Measurements from ENCODE around the gene PTPN12. TPM values are rescaled to one million over a fixed set of nuclear protein-coding genes. Genes with fewer than 3 reads are reported as not detected.

Gene PTPN12
- polyA plus RNA-seq, 3 donors: 74.2 to 97.4 (median 85.4) TPM

- no peak for DNase-seq
These were observed 121.8 kb downstream of the PTPN12 start for GRCh38 chr7:77658928-77659327.

- DNase-seq: no peak
These were observed 124.7 kb downstream of the PTPN12 start for GRCh38 chr7:77661816-77662215.

GRCh38 chr7:77662869-77663268 lies 125.8 kb downstream of the PTPN12 start:
- no peak for DNase-seq

GRCh38 chr7:77664715-77665114 lies 127.6 kb downstream of the PTPN12 start:
- no peak for DNase-seq

- no peak for DNase-seq
These were observed 128.1 kb downstream of the PTPN12 start for GRCh38 chr7:77665161-77665560.

GRCh38 chr7:77667459-77668086 lies 130.5 kb downstream of the PTPN12 start:
- no peak for DNase-seq

GRCh38 chr7:77674878-77675277 lies 137.8 kb downstream of the PTPN12 start:
- DNase-seq: no peak

- DNase-seq: no peak
These were observed 142.5 kb downstream of the PTPN12 start for GRCh38 chr7:77679608-77680007.

- DNase-seq: no peak
These were observed 143.2 kb downstream of the PTPN12 start for GRCh38 chr7:77680266-77680665.

GRCh38 chr7:77684030-77684429 lies 146.9 kb downstream of the PTPN12 start:
- DNase-seq: no peak

GRCh38 chr7:77685233-77685632 lies 148.1 kb downstream of the PTPN12 start:
- DNase-seq: no peak

GRCh38 chr7:77687100-77687746 lies 150.1 kb downstream of the PTPN12 start:
- no peak for DNase-seq

GRCh38 chr7:77687747-77688144 lies 150.7 kb downstream of the PTPN12 start:
- no peak for DNase-seq

Other genes with a start within 250 kb of the PTPN12 start
- 10 to 100 TPM in 2 of 3 donors, 1 to 10 TPM in 1; 9.6 to 20.6 (median 14.5) TPM for gene GSAP, start 120.9 kb upstream of the PTPN12 start, polyA plus RNA-seq (ENCODE audit: insufficient read length in 3 of 3)
- 10 to 100 TPM; 27.1 to 33.0 (median 27.7) TPM for gene RSBN1L, start 159.2 kb downstream of the PTPN12 start, polyA plus RNA-seq (ENCODE audit: insufficient read length in 3 of 3)